Heart left ventricle (tissue), 13 donors: ENCODE measurements around the gene HVCN1.

Source experiments
- CTCF ChIP-seq, 12 donors: fragments of 200-600 bp; sonication (generic) in 4 of 12; IDR thresholded peaks; one replicate each; pipeline versions ENCODE4 v1.5.0 to v1.8.0; 2018 to 2022; ENCODE audit warnings: antibody characterized with exemption in 12 of 12, mild to moderate bottlenecking in 5 of 12
- POLR2A ChIP-seq, 2 donors: fragments of 450-650 bp; IDR thresholded peaks; one replicate each; pipeline ENCODE4 v1.6.1; 2017; ENCODE audit warnings: antibody characterized with exemption in 2 of 2, mild to moderate bottlenecking in 2 of 2, moderate library complexity in 2 of 2
- donor health status: ischemic (EF 13 %, LVEDD 7.1; RV severe dilation, severe dysfunction).
- donor health status: DM: no; HTN: yes; CAD: no.
- donor health status: DM: no; HTN: no; CAD: no.
- donor health status: ischemic (EF 25% LVEDD 6.9; RV normal size, moderate dysfunction).
- donor health status: ischemic (EF 25% LVEDD 5.7; RV mildly dilated, moderate dysfunction).
- donor health status: ischemic (EF 35%, LVEDD 5.7; RV mildly dilated, moderate dysfunction).
- donor health status: nonischemic (EF 11% LVEDD 7.7; RV severe dilation, severe dysfunction).
- donor health status: DM: yes; HTN: yes; CAD: no.
- donor health status: PGD.
- donor health status: ischemic (EF 29% LVEDD 5.4; RV normal size, mild dysfunction).
- donor health status: nonischemic (EF 23%, LVEDD 6.1; RV moderate dilation, normal function).

DNA sequence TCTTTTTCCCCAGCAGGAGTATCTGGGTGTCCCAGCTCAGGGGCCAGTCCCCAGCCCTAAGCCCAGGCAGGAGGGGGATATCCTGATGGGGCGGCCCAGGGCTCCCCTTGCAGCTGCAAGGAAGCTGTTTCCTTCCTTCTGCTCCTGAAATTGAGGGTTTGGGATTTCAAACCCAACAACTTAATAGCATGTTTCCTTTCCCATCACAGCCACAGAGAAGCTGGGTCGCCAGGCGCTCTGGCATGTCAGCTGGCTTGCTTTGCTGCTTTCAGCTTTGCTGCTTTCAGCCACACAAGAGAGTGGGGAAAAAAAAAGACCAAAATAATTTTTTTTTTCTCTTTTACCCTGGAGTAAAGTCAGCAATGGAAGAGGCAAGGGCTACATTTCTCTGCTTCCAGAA lies 30.0 kb downstream of the HVCN1 start:
- TF ChIP-seq CTCF (IDR thresholded peaks at IDR 0.05) (no peak), POLR2A (IDR thresholded peaks at IDR 0.05) (no peak)
